Measurements from ENCODE around the gene NACC1. TPM values are rescaled to one million over a fixed set of nuclear protein-coding genes. Genes with fewer than 3 reads are reported as not detected.

NACC1 gene
- total and polyA plus RNA-seq, 2 donors, result 12.8 to 17.5 TPM

DNA sequence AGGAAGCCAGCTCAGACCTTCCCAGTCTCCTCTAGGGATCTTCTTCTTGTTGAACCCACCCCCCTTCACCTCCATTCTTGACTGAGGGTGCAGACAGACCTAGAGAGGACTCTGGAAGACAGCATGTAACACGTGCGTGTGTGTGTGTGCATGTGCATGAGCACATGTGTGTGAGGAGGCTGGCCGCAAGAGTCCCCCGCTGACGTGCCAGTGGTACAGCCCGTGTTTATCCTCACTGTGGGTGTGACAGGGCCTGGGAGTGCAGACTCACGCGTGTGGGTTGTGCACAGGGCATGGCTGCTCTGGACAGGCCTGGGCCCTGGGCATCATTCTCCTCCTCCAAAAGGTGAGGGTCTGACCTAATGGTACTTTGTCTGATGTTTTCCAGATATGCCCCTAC, 41.7 kb upstream of the NACC1 start:
- WGBS, result 97% methylated on average over 8 of the region's 8 CpGs
- Histone ChIP-seq H3K27me3 (ENCODE audit: control insufficient read depth in 2 of 2, insufficient read depth in 1 of 2, low read length in 1 of 2) (peaks cover 0 to 29% of the 10 kb centered on the region in 2 donors), H3K36me3 (ENCODE audit: control insufficient read depth in 2 of 2, insufficient read depth in 2 of 2, low read length in 1 of 2) (no peaks in the 10 kb centered on the region), H3K9me3 (ENCODE audit: control insufficient read depth in 2 of 2, insufficient read depth in 1 of 2, low read length in 1 of 2) (no peaks in the 10 kb centered on the region), H3K4me3 (ENCODE audit: low read length in 2 of 2) (no peak overlapping the region), H3K4me1 (ENCODE audit: control insufficient read depth in 2 of 2, insufficient read depth in 2 of 2, low read length in 2 of 2) (peaks cover 0 to 35% of the 10 kb centered on the region in 2 donors), H3K27ac (ENCODE audit: low read depth in 1 of 2, low read length in 1 of 2) (no peak overlapping the region)
- no peak for DNase-seq (ENCODE audit: low read depth in 6 of 9, low spot score in 9 of 9)

DNA sequence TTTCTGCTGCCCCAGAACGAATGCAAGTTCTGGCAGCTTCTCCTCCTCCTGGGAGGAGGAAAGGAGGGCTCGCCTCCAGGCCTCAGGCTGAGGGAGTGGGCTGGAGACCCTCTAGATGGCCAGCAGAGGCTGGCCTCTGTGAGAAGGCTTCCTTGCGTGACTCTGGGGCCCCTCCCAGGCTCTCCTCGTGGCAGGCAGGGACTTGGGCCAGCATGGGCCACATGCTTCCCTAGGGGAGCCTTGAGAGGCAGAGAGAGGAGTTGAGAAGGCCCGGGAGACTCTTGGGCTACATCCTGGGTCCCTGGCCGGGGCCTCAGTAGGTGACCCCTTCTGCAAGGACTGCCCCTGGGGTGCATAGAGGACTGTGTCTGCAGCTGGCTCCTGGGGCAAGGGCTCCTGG, 41.3 kb upstream of the NACC1 start:
- H3K36me3 ChIP-seq (ENCODE audit: control insufficient read depth in 2 of 2, insufficient read depth in 2 of 2, low read length in 1 of 2), result no peaks in the 10 kb centered on the region
- DNase-seq (ENCODE audit: low read depth in 6 of 9, low spot score in 9 of 9), result no peak
- 82% methylated on average over 6 of the region's 6 CpGs for WGBS
- H3K4me3 ChIP-seq (ENCODE audit: low read length in 2 of 2), result no peak overlapping the region
- H3K9me3 ChIP-seq (ENCODE audit: control insufficient read depth in 2 of 2, insufficient read depth in 1 of 2, low read length in 1 of 2), result no peaks in the 10 kb centered on the region
- H3K27ac ChIP-seq (ENCODE audit: low read depth in 1 of 2, low read length in 1 of 2), result no peak overlapping the region
- peaks cover 0 to 35% of the 10 kb centered on the region in 2 donors for H3K4me1 ChIP-seq (ENCODE audit: control insufficient read depth in 2 of 2, insufficient read depth in 2 of 2, low read length in 2 of 2)
- H3K27me3 ChIP-seq (ENCODE audit: control insufficient read depth in 2 of 2, insufficient read depth in 1 of 2, low read length in 1 of 2), result peaks cover 0 to 33% of the 10 kb centered on the region in 2 donors

DNA sequence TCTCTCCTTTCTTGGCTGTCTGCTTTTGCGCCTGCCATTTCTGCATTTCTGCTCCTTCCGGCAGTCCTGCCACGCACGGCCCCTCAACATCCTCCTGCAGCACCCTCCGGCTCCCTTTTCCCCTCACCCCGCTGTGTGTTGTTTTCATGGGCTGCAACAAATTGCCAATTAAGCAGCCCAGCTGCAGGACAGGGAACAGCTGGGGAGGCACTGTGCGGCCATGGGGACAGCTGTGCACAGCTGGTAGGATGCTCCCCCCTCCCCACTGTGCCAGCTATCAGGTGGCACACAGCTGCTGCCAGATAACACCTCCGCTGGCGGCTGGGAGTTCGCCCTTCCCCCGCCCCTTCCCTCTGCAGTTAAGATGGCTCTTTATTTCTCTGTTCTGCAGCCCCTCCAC, 40.8 kb upstream of the NACC1 start:
- no peak overlapping the region for H3K27ac ChIP-seq (ENCODE audit: low read depth in 1 of 2, low read length in 1 of 2)
- peaks cover 0 to 32% of the 10 kb centered on the region in 2 donors for H3K27me3 ChIP-seq (ENCODE audit: control insufficient read depth in 2 of 2, insufficient read depth in 1 of 2, low read length in 1 of 2)
- peaks cover 0 to 35% of the 10 kb centered on the region in 2 donors for H3K4me1 ChIP-seq (ENCODE audit: control insufficient read depth in 2 of 2, insufficient read depth in 2 of 2, low read length in 2 of 2)
- H3K4me3 ChIP-seq (ENCODE audit: low read length in 2 of 2), result no peak overlapping the region
- no peaks in the 10 kb centered on the region for H3K9me3 ChIP-seq (ENCODE audit: control insufficient read depth in 2 of 2, insufficient read depth in 1 of 2, low read length in 1 of 2)
- no peaks in the 10 kb centered on the region for H3K36me3 ChIP-seq (ENCODE audit: control insufficient read depth in 2 of 2, insufficient read depth in 2 of 2, low read length in 1 of 2)
- WGBS, result 35% methylated on average over 11 of the region's 11 CpGs
- DNase-seq (ENCODE audit: low read depth in 6 of 9, low spot score in 9 of 9), result peak in 2 of 9 donors; percentile 55 to 72

DNA sequence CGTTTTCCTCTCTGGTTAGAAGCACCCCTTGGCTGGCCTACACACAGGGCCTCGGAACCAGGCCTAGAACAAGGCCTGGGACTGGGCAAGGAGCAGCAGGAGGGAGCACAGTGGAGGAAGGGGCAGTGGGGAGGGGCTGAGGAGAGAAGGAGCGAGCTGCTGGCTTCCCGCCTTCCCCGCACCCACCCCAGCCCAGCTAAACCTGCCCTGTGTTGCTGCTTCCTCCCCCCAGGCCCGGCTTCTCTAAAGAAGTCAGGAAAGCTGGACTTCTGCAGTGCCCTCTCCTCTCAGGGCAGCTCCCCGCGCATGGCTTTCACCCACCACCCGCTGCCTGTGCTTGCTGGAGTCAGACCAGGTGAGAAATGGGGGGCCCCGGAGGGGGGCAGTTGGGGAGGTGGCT, 39.7 kb upstream of the NACC1 start:
- H3K36me3 ChIP-seq (ENCODE audit: control insufficient read depth in 2 of 2, insufficient read depth in 2 of 2, low read length in 1 of 2), result no peaks in the 10 kb centered on the region
- WGBS, result 94% methylated on average over 10 of the region's 10 CpGs

DNA sequence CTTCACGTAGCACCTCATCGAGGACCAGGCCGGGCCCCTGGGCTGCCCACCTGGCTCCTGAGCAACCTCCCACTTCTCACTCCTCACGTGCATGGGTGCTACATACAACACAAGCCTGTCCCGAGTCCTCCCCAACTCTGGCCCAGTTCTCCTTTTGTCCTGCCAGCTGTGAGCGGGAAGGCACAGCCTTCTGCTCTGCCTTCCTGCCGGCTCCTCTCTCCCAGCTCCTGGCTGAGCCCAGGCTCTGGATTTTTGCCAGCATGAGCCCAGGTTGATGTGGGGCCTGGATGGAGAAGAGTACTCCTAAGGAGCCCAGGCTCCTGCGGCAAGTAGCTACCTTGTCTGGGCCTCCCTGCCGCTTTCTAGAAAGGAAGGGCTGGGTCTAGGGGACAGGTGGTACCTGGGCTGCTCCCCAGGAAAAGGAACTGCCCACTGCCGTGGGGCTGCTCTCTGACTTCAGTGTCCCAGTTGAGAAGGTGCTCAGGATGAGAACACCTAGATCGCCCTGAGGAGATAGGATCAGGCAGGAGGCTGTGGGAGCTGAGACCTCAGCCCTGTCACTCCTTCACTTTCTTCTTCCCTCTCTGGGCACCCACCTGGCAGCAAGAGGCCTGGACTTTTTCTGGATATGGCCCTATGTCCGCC, 39.0 kb upstream of the NACC1 start:
- H3K36me3 ChIP-seq (ENCODE audit: control insufficient read depth in 2 of 2, insufficient read depth in 2 of 2, low read length in 1 of 2), result no peaks in the 10 kb centered on the region
- WGBS, result 78% methylated on average over 12 of the region's 12 CpGs
- peak overlapping the region in 1 of 2 donors; percentile 43 for H3K27ac ChIP-seq (ENCODE audit: low read depth in 1 of 2, low read length in 1 of 2)
- H3K9me3 ChIP-seq (ENCODE audit: control insufficient read depth in 2 of 2, insufficient read depth in 1 of 2, low read length in 1 of 2), result no peaks in the 10 kb centered on the region
- H3K4me1 ChIP-seq (ENCODE audit: control insufficient read depth in 2 of 2, insufficient read depth in 2 of 2, low read length in 2 of 2), result peaks cover 0 to 35% of the 10 kb centered on the region in 2 donors
- DNase-seq (ENCODE audit: low read depth in 6 of 9, low spot score in 9 of 9), result no peak
- H3K4me3 ChIP-seq (ENCODE audit: low read length in 2 of 2), result no peak overlapping the region
- H3K27me3 ChIP-seq (ENCODE audit: control insufficient read depth in 2 of 2, insufficient read depth in 1 of 2, low read length in 1 of 2), result peaks cover 0 to 38% of the 10 kb centered on the region in 2 donors

More for the DNA sequence above, 39.7 kb upstream of the NACC1 start:
- Histone ChIP-seq H3K4me1 (ENCODE audit: control insufficient read depth in 2 of 2, insufficient read depth in 2 of 2, low read length in 2 of 2) (peaks cover 0 to 35% of the 10 kb centered on the region in 2 donors), H3K9me3 (ENCODE audit: control insufficient read depth in 2 of 2, insufficient read depth in 1 of 2, low read length in 1 of 2) (no peaks in the 10 kb centered on the region), H3K27ac (ENCODE audit: low read depth in 1 of 2, low read length in 1 of 2) (no peak overlapping the region), H3K4me3 (ENCODE audit: low read length in 2 of 2) (no peak overlapping the region), H3K27me3 (ENCODE audit: control insufficient read depth in 2 of 2, insufficient read depth in 1 of 2, low read length in 1 of 2) (peaks cover 0 to 33% of the 10 kb centered on the region in 2 donors)
- no peak for DNase-seq (ENCODE audit: low read depth in 6 of 9, low spot score in 9 of 9)

- peaks cover 0 to 35% of the 10 kb centered on the region in 2 donors for H3K4me1 ChIP-seq (ENCODE audit: control insufficient read depth in 2 of 2, insufficient read depth in 2 of 2, low read length in 2 of 2)
- 53% methylated on average over 16 of the region's 16 CpGs for WGBS
- peaks cover 0 to 38% of the 10 kb centered on the region in 2 donors for H3K27me3 ChIP-seq (ENCODE audit: control insufficient read depth in 2 of 2, insufficient read depth in 1 of 2, low read length in 1 of 2)
- no peak overlapping the region for H3K27ac ChIP-seq (ENCODE audit: low read depth in 1 of 2, low read length in 1 of 2)
- DNase-seq (ENCODE audit: low read depth in 6 of 9, low spot score in 9 of 9), result no peak
- H3K9me3 ChIP-seq (ENCODE audit: control insufficient read depth in 2 of 2, insufficient read depth in 1 of 2, low read length in 1 of 2), result no peaks in the 10 kb centered on the region
- H3K4me3 ChIP-seq (ENCODE audit: low read length in 2 of 2), result no peak overlapping the region
- H3K36me3 ChIP-seq (ENCODE audit: control insufficient read depth in 2 of 2, insufficient read depth in 2 of 2, low read length in 1 of 2), result no peaks in the 10 kb centered on the region
Observed at GRCh38 chr19:13079542-13079986, 38.5 kb upstream of the NACC1 start.

GRCh38 chr19:13082192-13083007, 35.7 kb upstream of the NACC1 start:
- Histone ChIP-seq H3K9me3 (ENCODE audit: control insufficient read depth in 2 of 2, insufficient read depth in 1 of 2, low read length in 1 of 2) (no peaks in the 10 kb centered on the region), H3K4me3 (ENCODE audit: low read length in 2 of 2) (no peak overlapping the region), H3K27me3 (ENCODE audit: control insufficient read depth in 2 of 2, insufficient read depth in 1 of 2, low read length in 1 of 2) (peaks cover 0 to 40% of the 10 kb centered on the region in 2 donors), H3K36me3 (ENCODE audit: control insufficient read depth in 2 of 2, insufficient read depth in 2 of 2, low read length in 1 of 2) (no peaks in the 10 kb centered on the region), H3K27ac (ENCODE audit: low read depth in 1 of 2, low read length in 1 of 2) (no peak overlapping the region), H3K4me1 (ENCODE audit: control insufficient read depth in 2 of 2, insufficient read depth in 2 of 2, low read length in 2 of 2) (peaks cover 0 to 22% of the 10 kb centered on the region in 2 donors)
- 95% methylated on average over 14 of the region's 14 CpGs for WGBS
- DNase-seq (ENCODE audit: low read depth in 6 of 9, low spot score in 9 of 9), result no peak

- no peak overlapping the region for H3K4me3 ChIP-seq (ENCODE audit: low read length in 2 of 2)
- no peak for DNase-seq (ENCODE audit: low read depth in 6 of 9, low spot score in 9 of 9)
- H3K27me3 ChIP-seq (ENCODE audit: control insufficient read depth in 2 of 2, insufficient read depth in 1 of 2, low read length in 1 of 2), result peaks cover 0 to 44% of the 10 kb centered on the region in 2 donors
- WGBS, result 89% methylated on average over 7 of the region's 7 CpGs
- H3K27ac ChIP-seq (ENCODE audit: low read depth in 1 of 2, low read length in 1 of 2), result no peak overlapping the region
- H3K4me1 ChIP-seq (ENCODE audit: control insufficient read depth in 2 of 2, insufficient read depth in 2 of 2, low read length in 2 of 2), result peaks cover 0 to 15% of the 10 kb centered on the region in 2 donors
- H3K36me3 ChIP-seq (ENCODE audit: control insufficient read depth in 2 of 2, insufficient read depth in 2 of 2, low read length in 1 of 2), result no peaks in the 10 kb centered on the region
- H3K9me3 ChIP-seq (ENCODE audit: control insufficient read depth in 2 of 2, insufficient read depth in 1 of 2, low read length in 1 of 2), result no peaks in the 10 kb centered on the region
Observed at GRCh38 chr19:13083008-13083404, 35.1 kb upstream of the NACC1 start.

GRCh38 chr19:13083627-13084026, 34.4 kb upstream of the NACC1 start:
- WGBS, result 93% methylated on average over 9 of the region's 9 CpGs
- no peak for DNase-seq (ENCODE audit: low read depth in 6 of 9, low spot score in 9 of 9)
- no peak overlapping the region for H3K4me3 ChIP-seq (ENCODE audit: low read length in 2 of 2)
- H3K4me1 ChIP-seq (ENCODE audit: control insufficient read depth in 2 of 2, insufficient read depth in 2 of 2, low read length in 2 of 2), result peaks cover 0 to 9% of the 10 kb centered on the region in 2 donors
- H3K36me3 ChIP-seq (ENCODE audit: control insufficient read depth in 2 of 2, insufficient read depth in 2 of 2, low read length in 1 of 2), result no peaks in the 10 kb centered on the region
- H3K27ac ChIP-seq (ENCODE audit: low read depth in 1 of 2, low read length in 1 of 2), result no peak overlapping the region
- H3K9me3 ChIP-seq (ENCODE audit: control insufficient read depth in 2 of 2, insufficient read depth in 1 of 2, low read length in 1 of 2), result no peaks in the 10 kb centered on the region
- peaks cover 0 to 47% of the 10 kb centered on the region in 2 donors for H3K27me3 ChIP-seq (ENCODE audit: control insufficient read depth in 2 of 2, insufficient read depth in 1 of 2, low read length in 1 of 2)
